Measurements from ENCODE around the gene C12orf76. TPM values are rescaled to one million over a fixed set of nuclear protein-coding genes. Genes with fewer than 3 reads are reported as not detected.

C12orf76 gene
- total and polyA plus RNA-seq, 4 experiments from 2014 or later, result 16.4 to 33.5 (median 22.0) TPM

DNA sequence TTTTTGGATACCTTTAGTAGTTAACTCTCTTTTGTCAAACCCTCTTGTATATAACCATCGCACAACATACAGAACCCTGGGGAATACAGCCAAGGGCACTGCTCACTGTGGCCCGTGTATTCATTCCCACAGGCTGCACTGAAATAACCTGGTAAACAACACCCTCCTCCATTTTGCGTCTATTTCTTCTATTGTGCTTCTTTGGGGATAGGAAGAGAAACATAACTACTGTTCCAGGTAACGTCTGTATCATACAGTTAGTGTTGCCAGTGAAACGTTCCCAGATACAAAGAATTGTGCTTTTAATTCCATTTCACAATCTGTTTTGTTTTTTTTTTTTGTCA, 9.6 kb downstream of the C12orf76 start:
- POLR2A ChIA-PET (ENCODE audit: partially characterized antibody), result interaction anchor here (0.6 to 1.3 kb wide), 2 partner anchors 9 to 44 kb away, joined by 3 to 4 read pairs; no protein-coding TSS in a partner anchor
- H3K4me1 ChIP-seq (ENCODE audit: insufficient read depth, low read length), result peaks cover 34% of the 10 kb centered on the region

GRCh38 chr12:110037315-110037714, 11.0 kb downstream of the C12orf76 start:
- POLR2A ChIA-PET (ENCODE audit: partially characterized antibody), result interaction anchor here (0.7 kb wide), 1 partner anchor 73 kb away, joined by 3 read pairs; no protein-coding TSS in a partner anchor
- Histone ChIP-seq H3K4me3 (ENCODE audit: low read length in 2 of 2) (no peak overlapping the region), H3K4me1 (ENCODE audit: insufficient read depth, low read length) (peaks cover 26% of the 10 kb centered on the region), H3K9me3 (ENCODE audit: control insufficient read depth in 1 of 2, low read length in 2 of 2) (no peaks in the 10 kb centered on the region), H3K27me3 (ENCODE audit: insufficient read depth, low read length) (no peaks in the 10 kb centered on the region), H3K36me3 (ENCODE audit: insufficient read depth, low read length) (peaks cover 40% of the 10 kb centered on the region), H3K27ac (ENCODE audit: low read depth, low read length) (no peak overlapping the region)
- no peak for DNase-seq
- CTCF ChIA-PET (ENCODE audit: partially characterized antibody), result interaction anchor here (0.6 to 1.1 kb wide), 2 partner anchors 9 to 23 kb away, joined by 3 read pairs; no protein-coding TSS in a partner anchor
- Mint-ChIP-seq H3K27ac (peak overlapping the region in 2 of 7 donors; percentile 81 to 90), H3K27me3 (no peaks in the 10 kb centered on the region), H3K36me3 (peaks cover 52 to 75% of the 10 kb centered on the region in 2 donors), H3K9me3 (no peaks in the 10 kb centered on the region), H3K4me1 (peaks cover 17 to 42% (median 28%) of the 10 kb centered on the region in 4 donors), H3K4me3 (no peak overlapping the region)
- intact Hi-C loops (cut with micrococcal nuclease), result no loop called here

More for the DNA sequence above, 9.6 kb downstream of the C12orf76 start:
- Histone ChIP-seq H3K27ac (ENCODE audit: low read depth, low read length) (peak overlapping the region; percentile 53), H3K9me3 (ENCODE audit: control insufficient read depth in 1 of 2, low read length in 2 of 2) (no peaks in the 10 kb centered on the region), H3K4me3 (ENCODE audit: low read length in 2 of 2) (no peak overlapping the region), H3K27me3 (ENCODE audit: insufficient read depth, low read length) (no peaks in the 10 kb centered on the region), H3K36me3 (ENCODE audit: insufficient read depth, low read length) (peaks cover 37% of the 10 kb centered on the region)
- Mint-ChIP-seq H3K27ac (peak overlapping the region; percentile 81 to 96 (median 90)), H3K36me3 (peaks cover 50 to 74% of the 10 kb centered on the region in 2 donors), H3K4me1 (peaks cover 24 to 53% (median 38%) of the 10 kb centered on the region in 4 donors), H3K4me3 (no peak overlapping the region), H3K9me3 (no peaks in the 10 kb centered on the region), H3K27me3 (no peaks in the 10 kb centered on the region)
- no peak for DNase-seq
- CTCF ChIA-PET (ENCODE audit: partially characterized antibody), result no interaction called here
- intact Hi-C loops (cut with micrococcal nuclease), result loop anchor here (1.0 kb wide), 1 partner anchor 10 kb away; the partner anchor contains the start of gene C12orf76

DNA sequence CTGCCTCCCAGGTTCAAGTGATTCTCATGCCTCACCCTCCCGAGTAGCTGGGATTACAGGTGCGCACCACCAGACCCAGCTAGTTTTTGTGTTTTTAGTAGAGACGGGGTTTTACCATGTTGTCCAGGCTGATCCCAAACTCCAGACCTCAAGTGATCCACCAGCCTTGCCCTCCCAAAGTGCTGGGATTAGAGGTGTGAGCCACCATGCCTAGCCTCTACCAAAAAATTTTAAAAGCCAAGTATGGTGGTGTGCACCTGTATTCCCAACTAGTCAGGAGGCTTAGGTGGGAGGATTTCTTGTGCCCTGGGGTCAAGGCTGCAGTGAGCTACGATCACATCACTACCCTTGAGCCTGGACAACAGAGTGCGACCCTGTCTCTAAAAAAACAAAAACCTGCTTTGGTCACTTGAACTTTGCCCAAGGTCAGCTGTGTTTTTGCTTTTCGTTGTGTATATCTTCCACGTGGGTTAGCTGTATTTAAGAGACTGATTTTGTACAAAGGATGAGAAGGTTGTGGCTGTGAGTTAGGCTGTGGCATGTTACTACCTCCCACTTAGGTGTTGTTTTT, 12.7 kb downstream of the C12orf76 start:
- ChIA-PET POLR2A (ENCODE audit: partially characterized antibody) (interaction anchor here (0.9 kb wide), 1 partner anchor 12 kb away, joined by 3 read pairs; no protein-coding TSS in a partner anchor), CTCF (ENCODE audit: partially characterized antibody) (no interaction called here)
- H3K27me3 ChIP-seq (ENCODE audit: insufficient read depth, low read length), result no peaks in the 10 kb centered on the region
- H3K4me3 Mint-ChIP-seq, result no peak overlapping the region
- H3K27ac ChIP-seq (ENCODE audit: low read depth, low read length), result no peak overlapping the region
- intact Hi-C loops (cut with micrococcal nuclease), result no loop called here
- H3K36me3 ChIP-seq (ENCODE audit: insufficient read depth, low read length), result peaks cover 31% of the 10 kb centered on the region
- peaks cover 46 to 80% of the 10 kb centered on the region in 2 donors for H3K36me3 Mint-ChIP-seq
- no peak for DNase-seq
- H3K4me1 Mint-ChIP-seq, result peaks cover 17 to 26% (median 22%) of the 10 kb centered on the region in 4 donors
- peaks cover 21% of the 10 kb centered on the region for H3K4me1 ChIP-seq (ENCODE audit: insufficient read depth, low read length)
- H3K27me3 Mint-ChIP-seq, result no peaks in the 10 kb centered on the region
- no peaks in the 10 kb centered on the region for H3K9me3 ChIP-seq (ENCODE audit: control insufficient read depth in 1 of 2, low read length in 2 of 2)
- H3K27ac Mint-ChIP-seq, result peak overlapping the region in 3 of 7 donors; percentile 9 to 42 (median 25)
- no peak overlapping the region for H3K4me3 ChIP-seq (ENCODE audit: low read length in 2 of 2)
- no peaks in the 10 kb centered on the region for H3K9me3 Mint-ChIP-seq

- Mint-ChIP-seq H3K27ac (peak overlapping the region in 1 of 7 donors; percentile 68), H3K36me3 (peaks cover 56 to 77% of the 10 kb centered on the region in 2 donors), H3K9me3 (no peaks in the 10 kb centered on the region), H3K4me1 (peaks cover 3 to 9% (median 5%) of the 10 kb centered on the region in 4 donors), H3K27me3 (no peaks in the 10 kb centered on the region), H3K4me3 (no peak overlapping the region)
- H3K4me3 ChIP-seq (ENCODE audit: low read length in 2 of 2), result no peak overlapping the region
- peaks cover 4% of the 10 kb centered on the region for H3K4me1 ChIP-seq (ENCODE audit: insufficient read depth, low read length)
- H3K27ac ChIP-seq (ENCODE audit: low read depth, low read length), result no peak overlapping the region
- H3K36me3 ChIP-seq (ENCODE audit: insufficient read depth, low read length), result peaks cover 44% of the 10 kb centered on the region
- no peaks in the 10 kb centered on the region for H3K27me3 ChIP-seq (ENCODE audit: insufficient read depth, low read length)
- no peaks in the 10 kb centered on the region for H3K9me3 ChIP-seq (ENCODE audit: control insufficient read depth in 1 of 2, low read length in 2 of 2)
- no peak for DNase-seq
- POLR2A ChIA-PET (ENCODE audit: partially characterized antibody), result interaction anchor here (0.6 kb wide), 1 partner anchor 40 kb away, joined by 3 read pairs; no protein-coding TSS in a partner anchor
- intact Hi-C loops (cut with micrococcal nuclease), result no loop called here
- CTCF ChIA-PET (ENCODE audit: partially characterized antibody), result no interaction called here
These were observed 14.4 kb downstream of the C12orf76 start for GRCh38 chr12:110033888-110034287.

DNA sequence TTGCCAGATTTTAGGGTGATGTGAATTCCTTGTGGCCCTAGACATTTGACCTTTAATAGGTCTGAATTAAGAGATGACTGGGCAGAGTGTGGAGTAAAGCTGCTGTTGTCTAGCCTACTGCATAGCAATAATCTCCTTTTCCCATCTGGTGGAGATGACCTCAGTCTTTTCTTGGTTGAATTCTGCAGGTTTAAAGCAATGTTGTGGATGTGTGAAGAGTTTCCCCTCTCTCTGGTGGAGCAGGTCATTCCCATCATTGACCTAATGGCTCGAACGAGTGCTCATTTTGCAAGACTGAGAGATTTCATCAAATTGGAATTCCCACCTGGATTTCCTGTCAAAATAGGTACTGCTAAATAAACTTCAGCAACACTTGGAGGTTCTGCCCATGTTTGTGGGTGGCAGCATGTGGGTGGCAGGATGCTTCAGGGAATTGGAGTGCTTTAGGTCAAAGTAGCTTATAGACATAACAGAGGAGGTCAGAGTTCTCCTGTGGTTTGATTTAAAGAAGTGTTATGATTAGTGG, 19.0 kb downstream of the C12orf76 start:
- no peak overlapping the region for H3K27ac Mint-ChIP-seq

DNA sequence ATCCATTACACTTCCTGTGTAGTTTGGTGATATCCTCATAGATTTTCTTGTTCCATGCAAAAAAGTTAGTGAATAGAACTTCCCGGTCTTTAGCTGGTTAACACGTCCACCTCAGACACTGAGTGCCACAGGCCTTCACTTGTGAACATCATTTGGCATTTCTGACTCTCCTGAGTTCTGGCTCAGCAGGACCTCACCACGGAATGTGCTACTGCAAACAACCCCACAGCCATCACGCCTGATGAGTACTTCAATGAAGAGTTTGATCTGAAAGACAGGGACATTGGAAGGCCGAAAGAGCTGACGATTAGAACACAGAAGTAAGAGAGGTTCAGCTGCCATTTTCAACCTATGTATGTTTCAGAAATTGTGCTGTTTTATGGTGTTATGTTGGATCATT, 20.0 kb downstream of the C12orf76 start:
- Mint-ChIP-seq H3K9me3 (no peaks in the 10 kb centered on the region), H3K27me3 (no peaks in the 10 kb centered on the region), H3K4me3 (no peak overlapping the region), H3K4me1 (peaks cover 0 to 3% (median 0%) of the 10 kb centered on the region in 4 donors), H3K27ac (peak overlapping the region in 4 of 7 donors; percentile 10 to 82 (median 12)), H3K36me3 (peaks cover 49 to 69% of the 10 kb centered on the region in 2 donors)
- Histone ChIP-seq H3K27ac (ENCODE audit: low read depth, low read length) (no peak overlapping the region), H3K4me3 (ENCODE audit: low read length in 2 of 2) (no peak overlapping the region), H3K36me3 (ENCODE audit: insufficient read depth, low read length) (peaks cover 45% of the 10 kb centered on the region), H3K9me3 (ENCODE audit: control insufficient read depth in 1 of 2, low read length in 2 of 2) (no peaks in the 10 kb centered on the region), H3K27me3 (ENCODE audit: insufficient read depth, low read length) (no peaks in the 10 kb centered on the region), H3K4me1 (ENCODE audit: insufficient read depth, low read length) (no peaks in the 10 kb centered on the region)
- intact Hi-C loops (cut with micrococcal nuclease), result no loop called here
- DNase-seq, result no peak
- POLR2A ChIA-PET (ENCODE audit: partially characterized antibody), result no interaction called here
- CTCF ChIA-PET (ENCODE audit: partially characterized antibody), result interaction anchor here (0.9 to 1.2 kb wide), 2 partner anchors 9 to 42 kb away, joined by 3 read pairs; no protein-coding TSS in a partner anchor

More for the DNA sequence above, 19.0 kb downstream of the C12orf76 start:
- H3K36me3 Mint-ChIP-seq, result peaks cover 47 to 69% of the 10 kb centered on the region in 2 donors
- H3K4me1 ChIP-seq (ENCODE audit: insufficient read depth, low read length), result no peaks in the 10 kb centered on the region
- H3K27me3 Mint-ChIP-seq, result no peaks in the 10 kb centered on the region
- H3K27me3 ChIP-seq (ENCODE audit: insufficient read depth, low read length), result no peaks in the 10 kb centered on the region
- CTCF ChIA-PET (ENCODE audit: partially characterized antibody), result interaction anchor here (0.9 kb wide), 1 partner anchor 41 kb away, joined by 3 read pairs; no protein-coding TSS in a partner anchor
- peaks cover 48% of the 10 kb centered on the region for H3K36me3 ChIP-seq (ENCODE audit: insufficient read depth, low read length)
- H3K27ac ChIP-seq (ENCODE audit: low read depth, low read length), result no peak overlapping the region
- DNase-seq, result no peak
- H3K4me3 ChIP-seq (ENCODE audit: low read length in 2 of 2), result no peak overlapping the region
- no peak overlapping the region for H3K4me3 Mint-ChIP-seq
- intact Hi-C loops (cut with micrococcal nuclease), result no loop called here
- POLR2A ChIA-PET (ENCODE audit: partially characterized antibody), result no interaction called here
- no peaks in the 10 kb centered on the region for H3K9me3 ChIP-seq (ENCODE audit: control insufficient read depth in 1 of 2, low read length in 2 of 2)
- H3K4me1 Mint-ChIP-seq, result no peaks in the 10 kb centered on the region
- H3K9me3 Mint-ChIP-seq, result no peaks in the 10 kb centered on the region

DNA sequence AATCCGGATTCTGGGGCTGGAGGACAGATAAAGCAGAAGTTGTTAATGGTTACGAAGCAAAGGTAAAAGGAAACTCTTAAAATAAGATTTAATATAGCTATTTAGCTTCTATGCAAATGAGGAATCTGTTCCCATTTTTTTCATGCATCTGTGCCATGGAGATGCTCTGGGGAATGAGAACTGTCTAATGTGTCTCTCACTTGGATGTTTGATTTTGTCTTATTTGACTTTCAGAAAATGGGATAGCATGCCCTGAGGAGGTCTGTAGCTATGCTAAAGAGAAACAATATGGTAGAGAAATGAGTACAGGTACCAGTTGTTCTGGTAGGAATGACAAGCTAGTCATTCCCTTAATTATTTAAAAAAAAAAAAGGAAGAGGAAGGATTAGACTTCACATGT, 24.3 kb downstream of the C12orf76 start:
- H3K4me1 ChIP-seq (ENCODE audit: insufficient read depth, low read length), result no peaks in the 10 kb centered on the region
- no peaks in the 10 kb centered on the region for H3K27me3 ChIP-seq (ENCODE audit: insufficient read depth, low read length)
- Mint-ChIP-seq H3K36me3 (peaks cover 52 to 78% of the 10 kb centered on the region in 2 donors), H3K9me3 (no peaks in the 10 kb centered on the region), H3K27me3 (no peaks in the 10 kb centered on the region), H3K27ac (peak overlapping the region in 5 of 7 donors; percentile 9 to 62 (median 59)), H3K4me1 (peaks cover 0 to 3% (median 0%) of the 10 kb centered on the region in 4 donors), H3K4me3 (no peak overlapping the region)
- ChIA-PET CTCF (ENCODE audit: partially characterized antibody) (interaction anchor here (0.6 to 1.2 kb wide), 5 partner anchors 39 to 172 kb away, joined by 3 to 5 read pairs (median 3); no protein-coding TSS in a partner anchor), POLR2A (ENCODE audit: partially characterized antibody) (interaction anchor here (0.6 to 1.1 kb wide), 4 partner anchors 13 to 217 kb away, joined by 3 to 5 read pairs (median 4); no protein-coding TSS in a partner anchor)
- H3K4me3 ChIP-seq (ENCODE audit: low read length in 2 of 2), result no peak overlapping the region
- no peak for DNase-seq
- no peaks in the 10 kb centered on the region for H3K9me3 ChIP-seq (ENCODE audit: control insufficient read depth in 1 of 2, low read length in 2 of 2)
- H3K27ac ChIP-seq (ENCODE audit: low read depth, low read length), result no peak overlapping the region
- H3K36me3 ChIP-seq (ENCODE audit: insufficient read depth, low read length), result peaks cover 66% of the 10 kb centered on the region
- intact Hi-C loops (cut with micrococcal nuclease), result no loop called here

Measured in CD4-positive, alpha-beta memory T cell (primary cell).